ENCODE results near the gene TM4SF20.

The TM4SF20 gene

GRCh38 chr2:227347117-227347516 is 32.0 kb downstream of the TM4SF20 start:
- no peaks in the 10 kb centered on the region for H3K9me3 ChIP-seq
- H3K36me3 ChIP-seq: peaks cover 40% of the 10 kb centered on the region
- H3K27me3 ChIP-seq: no peaks in the 10 kb centered on the region
- no peak for TF ChIP-seq CTCF (IDR thresholded peaks at IDR 0.05)
- H3K27ac ChIP-seq: no peak overlapping the region
- H3K4me1 ChIP-seq (ENCODE audit: control insufficient read depth in 1 of 2, insufficient read depth in 1 of 2, low read depth in 1 of 2, low read length in 1 of 2): no peaks in the 10 kb centered on the region
- H3K4me3 ChIP-seq (ENCODE audit: low read depth in 1 of 2, low read length in 1 of 2): no peak overlapping the region

GRCh38 chr2:227344231-227344630 is 34.9 kb downstream of the TM4SF20 start:
- Histone ChIP-seq H3K27me3 (no peaks in the 10 kb centered on the region), H3K9me3 (no peaks in the 10 kb centered on the region), H3K4me1 (ENCODE audit: control insufficient read depth in 1 of 2, insufficient read depth in 1 of 2, low read depth in 1 of 2, low read length in 1 of 2) (no peaks in the 10 kb centered on the region), H3K4me3 (ENCODE audit: low read depth in 1 of 2, low read length in 1 of 2) (no peak overlapping the region), H3K27ac (no peak overlapping the region), H3K36me3 (peaks cover 40% of the 10 kb centered on the region)
- TF ChIP-seq CTCF (IDR thresholded peaks at IDR 0.05): no peak

- Histone ChIP-seq H3K4me1 (ENCODE audit: control insufficient read depth in 1 of 2, insufficient read depth in 1 of 2, low read depth in 1 of 2, low read length in 1 of 2) (peaks cover 0 to 13% of the 10 kb centered on the region in 2 experiments), H3K27me3 (no peaks in the 10 kb centered on the region), H3K27ac (no peak overlapping the region), H3K4me3 (ENCODE audit: low read depth in 1 of 2, low read length in 1 of 2) (no peak overlapping the region), H3K9me3 (no peaks in the 10 kb centered on the region), H3K36me3 (peaks cover 26% of the 10 kb centered on the region)
- TF ChIP-seq CTCF (IDR thresholded peaks at IDR 0.05): no peak
These were observed 37.6 kb downstream of the TM4SF20 start for GRCh38 chr2:227341553-227341952.

- Histone ChIP-seq H3K9me3 (no peaks in the 10 kb centered on the region), H3K4me3 (ENCODE audit: low read depth in 1 of 2, low read length in 1 of 2) (no peak overlapping the region), H3K36me3 (peaks cover 12% of the 10 kb centered on the region), H3K27ac (no peak overlapping the region), H3K27me3 (no peaks in the 10 kb centered on the region), H3K4me1 (ENCODE audit: control insufficient read depth in 1 of 2, insufficient read depth in 1 of 2, low read depth in 1 of 2, low read length in 1 of 2) (peaks cover 9 to 25% of the 10 kb centered on the region in 2 experiments)
- TF ChIP-seq CTCF (IDR thresholded peaks at IDR 0.05): no peak
These were observed 39.0 kb downstream of the TM4SF20 start for GRCh38 chr2:227340106-227340505.

GRCh38 chr2:227339098-227339599 is 40.0 kb downstream of the TM4SF20 start:
- no peak for TF ChIP-seq CTCF (IDR thresholded peaks at IDR 0.05)
- H3K36me3 ChIP-seq: peaks cover 15% of the 10 kb centered on the region
- no peak overlapping the region for H3K4me3 ChIP-seq (ENCODE audit: low read depth in 1 of 2, low read length in 1 of 2)

GRCh38 chr2:227337442-227337841 is 41.7 kb downstream of the TM4SF20 start:
- TF ChIP-seq CTCF (IDR thresholded peaks at IDR 0.05): no peak
- Histone ChIP-seq H3K9me3 (no peaks in the 10 kb centered on the region), H3K27me3 (no peaks in the 10 kb centered on the region), H3K36me3 (peaks cover 32% of the 10 kb centered on the region), H3K4me1 (ENCODE audit: control insufficient read depth in 1 of 2, insufficient read depth in 1 of 2, low read depth in 1 of 2, low read length in 1 of 2) (peaks cover 9 to 32% of the 10 kb centered on the region in 2 experiments), H3K27ac (no peak overlapping the region), H3K4me3 (ENCODE audit: low read depth in 1 of 2, low read length in 1 of 2) (no peak overlapping the region)

More at GRCh38 chr2:227339098-227339599, 40.0 kb downstream of the TM4SF20 start:
- H3K27me3 ChIP-seq: no peaks in the 10 kb centered on the region
- H3K4me1 ChIP-seq (ENCODE audit: control insufficient read depth in 1 of 2, insufficient read depth in 1 of 2, low read depth in 1 of 2, low read length in 1 of 2): peaks cover 9 to 32% of the 10 kb centered on the region in 2 experiments
- no peak overlapping the region for H3K27ac ChIP-seq
- no peaks in the 10 kb centered on the region for H3K9me3 ChIP-seq

All from neutrophil (primary cell).